LoVo (cell line): Measurements from ENCODE around the gene DDB1.

Source experiments
- DNase-seq: peaks from one replicate; pipeline ENCODE4 v3.0.0-alpha.2; 2016; ENCODE audit warnings: low spot score

The DDB1 gene

DNA sequence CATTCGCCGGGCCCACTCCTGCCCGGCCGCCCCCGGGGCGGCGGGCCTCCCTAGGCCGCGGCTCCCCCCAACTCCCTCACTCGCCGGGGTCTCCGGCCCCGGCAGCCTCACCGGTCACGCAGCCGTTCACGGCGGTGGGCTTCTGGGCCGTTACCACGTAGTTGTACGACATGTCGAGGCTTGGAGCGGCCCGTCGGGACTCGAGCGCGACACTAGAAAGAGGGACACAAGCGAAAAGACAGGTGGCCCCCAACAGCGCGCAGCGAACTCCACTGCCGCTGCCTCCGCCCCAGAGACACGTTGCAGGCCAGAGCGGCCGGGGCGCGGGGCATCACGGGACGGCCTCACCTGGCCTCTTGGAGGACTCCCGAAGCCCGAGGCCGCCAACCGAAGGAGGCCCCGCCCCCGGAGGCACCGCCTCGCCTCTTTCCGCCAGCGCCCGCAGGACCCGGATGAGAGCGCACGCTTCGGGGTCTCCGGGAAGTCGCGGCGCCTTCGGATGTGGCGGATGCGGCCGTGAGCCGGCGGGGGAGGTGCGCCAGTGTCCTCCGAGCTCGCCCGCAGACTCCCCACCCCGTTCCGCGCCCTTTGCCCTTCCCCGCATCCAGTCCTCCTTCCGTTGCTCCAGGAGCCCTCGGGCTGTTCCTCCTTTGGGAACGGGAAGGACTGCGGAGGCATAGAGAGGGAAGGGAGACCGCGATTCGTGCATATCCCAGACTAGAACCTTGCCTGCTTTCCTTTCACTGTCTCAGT is at the start of gene DDB1, which contains the start of gene TKFC:
Gene DDB1 (minus strand): TSS at position 309 of the 753 bp plus-strand sequence. CDS start 137 bp downstream, at position 172.
Gene TKFC (plus strand): TSS at position 432 of the 753 bp plus-strand sequence. CDS start 1,501 bp downstream, outside the sequence.
- DNase-seq: peak; percentile 94

DNA sequence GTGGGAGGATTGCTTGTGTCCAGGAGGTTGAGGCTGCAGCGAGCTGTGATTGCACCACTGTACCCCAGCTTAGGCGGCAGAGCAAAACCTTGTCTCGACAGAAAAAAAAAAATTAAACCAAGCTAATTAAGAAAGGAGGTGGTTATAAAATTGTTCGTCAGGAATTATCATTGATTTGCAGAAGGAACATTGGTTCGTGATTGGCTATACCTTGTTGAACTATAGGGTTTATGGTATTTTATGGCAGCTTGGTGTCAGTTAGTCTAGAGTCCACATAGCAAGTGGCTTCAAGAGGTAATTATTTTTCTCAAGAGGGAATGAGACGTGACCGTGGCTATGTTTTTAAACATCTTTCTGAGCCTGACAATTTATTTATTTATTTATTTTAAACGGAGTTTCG is 48.0 kb upstream of the DDB1 start:
- DNase-seq: no peak

DNA sequence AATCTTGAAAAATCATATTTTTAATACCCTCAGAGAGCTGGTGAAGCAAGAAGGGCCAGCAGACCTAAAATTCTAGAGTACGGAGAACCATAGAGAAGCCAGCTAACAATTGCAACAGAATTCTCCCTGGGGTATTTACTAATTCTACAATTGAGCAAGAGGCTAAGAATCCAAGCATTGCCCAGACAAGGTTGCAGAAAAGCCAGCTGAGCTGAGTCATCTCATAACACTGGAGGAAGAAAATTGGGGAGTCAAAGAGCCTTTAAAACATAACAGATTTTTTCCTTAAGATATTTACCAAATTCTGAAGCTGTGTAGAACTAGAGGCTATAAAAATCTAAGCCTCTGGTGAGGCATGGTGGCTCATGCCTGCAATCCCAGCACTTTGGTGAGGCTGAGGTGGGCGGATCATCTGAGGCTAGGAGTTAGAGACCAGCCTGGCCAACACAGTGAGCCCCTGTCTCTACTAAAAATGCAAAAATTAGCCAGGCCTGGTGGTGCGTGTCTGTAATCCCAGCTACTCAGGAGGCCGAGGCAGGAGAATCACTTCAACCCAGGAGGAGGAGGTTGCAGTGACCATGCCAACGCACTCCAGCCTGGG is 45.9 kb upstream of the DDB1 start:
- DNase-seq: no peak

DNA sequence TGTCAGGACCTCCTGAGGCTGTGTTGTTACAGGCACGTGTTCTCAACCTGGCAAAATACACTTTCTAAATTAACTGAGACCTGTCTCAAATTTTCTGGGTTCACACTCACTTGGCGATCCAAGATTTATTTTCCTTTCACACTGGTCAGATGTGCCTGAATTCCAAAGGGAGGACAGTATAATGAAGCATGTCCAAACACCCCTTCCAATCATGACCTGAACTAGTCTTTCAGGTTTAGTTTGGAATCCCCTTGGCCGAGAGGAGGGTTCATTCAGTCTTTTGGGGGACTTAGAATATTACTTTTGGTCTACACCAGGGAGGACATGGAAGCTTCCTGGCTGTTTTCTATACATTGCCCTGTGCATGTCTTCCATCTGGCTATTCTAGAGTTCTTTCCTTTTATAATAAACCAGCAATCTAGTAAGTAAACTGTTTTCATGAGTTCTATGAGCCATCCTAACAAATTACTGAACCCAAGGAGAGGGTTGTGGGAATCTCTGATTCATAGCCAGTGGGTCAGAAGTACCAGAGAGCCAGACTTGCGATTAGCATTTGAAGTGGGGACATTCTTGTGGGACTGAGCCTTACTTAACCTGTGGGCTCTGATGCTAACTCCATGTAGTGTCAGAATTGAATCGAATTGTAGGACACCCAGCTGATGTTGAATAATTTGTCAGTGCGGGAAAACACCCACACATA is 44.7 kb upstream of the DDB1 start:
- DNase-seq: no peak

DNA sequence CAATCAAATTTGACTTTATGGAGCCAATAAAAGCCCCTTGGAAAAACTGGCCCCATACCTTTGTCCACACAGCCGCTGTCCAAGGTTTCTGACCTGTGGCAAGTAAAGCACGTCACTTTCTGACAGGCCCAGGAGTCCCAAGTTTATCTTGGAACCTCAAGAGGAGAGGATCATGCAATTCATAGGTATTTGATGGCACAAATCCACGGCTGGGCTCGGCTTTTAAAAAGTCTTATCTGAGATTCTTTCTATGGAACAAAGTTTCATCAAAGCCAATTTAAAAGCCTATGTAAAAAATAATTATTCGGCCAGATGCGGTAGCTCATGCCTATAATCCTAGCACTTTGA is 42.8 kb upstream of the DDB1 start:
- DNase-seq: no peak

DNA sequence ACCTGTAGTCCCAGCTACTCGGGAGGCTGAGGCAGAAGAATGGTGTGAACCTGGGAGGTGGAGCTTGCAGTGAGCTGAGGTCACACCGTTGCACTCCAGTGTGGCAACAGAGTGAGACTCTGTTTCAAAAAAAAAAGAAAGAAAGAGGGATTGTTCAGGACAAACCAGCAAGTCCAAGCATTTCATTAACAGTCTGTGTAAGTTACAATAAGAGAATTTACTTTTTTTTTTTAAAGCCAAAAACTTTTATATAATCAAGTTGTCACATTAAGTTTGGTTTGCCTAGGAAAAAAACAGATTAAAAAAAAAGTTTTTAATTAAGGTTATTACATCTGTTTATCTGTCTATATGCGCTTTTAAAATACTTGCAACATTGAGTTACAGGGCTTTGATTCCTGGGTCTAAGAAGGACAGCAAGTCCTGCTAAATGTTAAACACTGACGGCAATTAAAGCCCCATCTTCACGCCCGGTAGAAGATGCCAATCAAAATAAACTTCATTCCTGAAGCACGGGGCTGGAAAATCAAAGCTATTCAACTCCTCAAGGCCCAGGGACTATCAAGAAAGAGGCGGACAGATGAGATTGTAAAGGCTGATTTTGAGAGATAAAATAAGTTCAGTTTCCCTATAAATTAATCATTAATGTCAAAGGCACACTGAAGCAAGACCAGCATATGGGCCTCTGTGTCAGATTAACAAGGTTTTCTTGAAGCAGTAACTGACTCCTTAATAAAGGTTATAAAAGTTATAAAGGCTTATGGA is 39.9 kb upstream of the DDB1 start:
- no peak for DNase-seq

DNA sequence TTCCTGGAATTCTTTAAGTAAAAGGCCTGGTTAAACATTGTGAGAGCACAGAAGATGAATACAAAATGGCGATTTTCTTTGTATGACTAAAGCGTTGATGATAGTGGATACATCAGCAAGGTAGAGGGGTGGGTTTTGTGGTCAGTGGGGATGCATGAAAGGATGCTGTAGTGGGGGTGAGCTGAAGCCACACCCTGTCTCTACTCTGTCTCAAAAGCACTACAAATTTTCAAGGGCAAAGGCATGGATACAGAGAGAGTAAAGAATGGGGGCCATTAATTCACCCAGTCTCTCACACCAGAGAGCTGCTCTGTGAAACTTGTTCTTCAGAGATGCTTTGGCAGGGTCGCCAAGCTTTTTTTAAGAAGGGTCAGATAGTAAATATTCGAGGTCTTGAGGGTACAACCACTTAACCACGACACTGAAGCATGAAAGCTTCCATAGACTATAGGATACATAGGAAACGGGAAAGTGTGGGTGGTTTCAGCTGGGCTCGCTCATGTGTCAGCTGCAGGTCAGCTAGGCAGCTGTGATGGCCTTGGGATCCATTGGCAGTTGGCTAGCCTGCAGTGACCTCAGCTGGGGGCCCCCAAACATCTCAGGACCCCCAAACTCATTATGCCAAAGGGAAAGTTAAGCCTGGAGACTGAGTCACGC is 37.6 kb upstream of the DDB1 start:
- DNase-seq: no peak

DNA sequence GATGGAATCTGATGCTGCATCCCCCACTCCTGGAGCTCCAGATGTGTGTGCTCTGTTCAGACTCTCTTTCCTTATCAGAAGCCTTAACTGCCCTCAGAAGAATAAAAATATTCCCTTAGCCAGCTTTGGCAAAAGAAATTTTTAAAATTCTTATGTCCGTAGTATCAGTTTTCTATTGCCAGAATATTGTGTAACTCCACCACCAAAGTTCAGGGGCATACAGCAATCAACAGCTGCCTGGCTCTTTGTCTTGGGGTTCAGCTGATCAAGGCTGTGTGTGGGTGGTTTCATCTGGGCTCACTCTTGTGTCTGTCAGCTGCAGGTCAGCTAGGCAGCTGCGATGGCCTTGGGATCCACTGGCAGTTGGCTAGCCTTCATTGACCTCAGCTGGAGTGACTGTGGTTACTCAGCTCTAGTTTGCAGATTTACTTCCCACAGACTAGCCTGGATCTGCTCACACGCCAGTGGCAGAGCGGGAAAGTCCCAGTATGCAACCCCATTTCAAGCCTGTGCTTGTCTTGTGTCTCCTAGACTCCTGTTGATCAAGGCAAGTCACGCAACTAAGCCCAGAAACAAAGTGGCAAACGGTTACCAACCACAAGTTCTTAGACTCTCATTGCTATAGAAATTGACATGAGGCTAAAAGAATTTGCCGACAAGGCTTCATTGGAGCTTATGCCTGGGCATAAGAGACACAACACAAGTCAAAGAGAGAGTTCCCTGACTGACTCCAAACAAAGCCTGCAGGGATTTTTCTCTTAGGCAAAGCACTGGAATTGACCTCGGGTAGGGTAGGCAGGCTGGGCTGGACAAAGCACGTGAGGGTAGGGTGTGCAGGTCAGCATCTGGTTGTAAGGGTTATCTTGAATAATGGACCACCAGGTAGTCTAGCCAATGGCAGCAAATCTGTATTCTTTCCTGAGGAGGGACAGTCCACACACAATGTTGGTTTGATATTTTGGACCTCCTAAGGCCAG is 36.8 kb upstream of the DDB1 start:
- no peak for DNase-seq

DNA sequence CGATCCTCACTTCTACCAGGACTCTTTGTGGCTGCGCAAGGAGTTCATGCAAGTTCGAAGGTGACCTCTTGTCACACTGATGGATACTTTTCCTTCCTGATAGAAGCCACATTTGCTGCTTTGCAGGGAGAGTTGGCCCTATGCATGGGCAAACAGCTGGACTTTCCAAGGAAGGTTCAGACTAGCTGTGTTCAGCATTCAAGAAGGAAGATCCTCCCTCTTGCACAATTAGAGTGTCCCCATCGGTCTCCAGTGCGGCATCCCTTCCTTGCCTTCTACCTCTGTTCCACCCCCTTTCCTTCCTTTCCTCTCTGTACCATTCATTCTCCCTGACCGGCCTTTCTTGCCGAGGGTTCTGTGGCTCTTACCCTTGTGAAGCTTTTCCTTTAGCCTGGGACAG is 35.7 kb upstream of the DDB1 start:
- DNase-seq: no peak

DNA sequence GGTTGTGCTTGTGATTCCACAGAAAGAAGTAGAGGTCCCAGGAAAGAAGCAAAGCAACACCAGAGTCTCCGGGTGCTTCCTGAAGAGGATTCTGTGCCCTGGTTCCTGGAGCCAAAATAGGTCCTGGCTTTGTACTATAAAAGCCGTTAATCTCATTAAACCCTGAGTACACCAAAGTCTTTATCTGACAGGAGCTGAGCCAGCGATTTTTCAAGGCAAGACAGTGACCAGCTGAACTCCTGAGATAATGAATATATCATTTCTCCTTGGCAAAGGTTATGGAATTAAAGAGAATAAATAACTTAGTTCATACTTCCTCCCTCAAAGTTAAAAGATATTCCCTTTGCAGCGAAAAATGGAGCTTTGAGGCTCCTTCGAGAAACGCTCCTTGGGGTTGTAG is 34.5 kb upstream of the DDB1 start:
- DNase-seq: no peak

DNA sequence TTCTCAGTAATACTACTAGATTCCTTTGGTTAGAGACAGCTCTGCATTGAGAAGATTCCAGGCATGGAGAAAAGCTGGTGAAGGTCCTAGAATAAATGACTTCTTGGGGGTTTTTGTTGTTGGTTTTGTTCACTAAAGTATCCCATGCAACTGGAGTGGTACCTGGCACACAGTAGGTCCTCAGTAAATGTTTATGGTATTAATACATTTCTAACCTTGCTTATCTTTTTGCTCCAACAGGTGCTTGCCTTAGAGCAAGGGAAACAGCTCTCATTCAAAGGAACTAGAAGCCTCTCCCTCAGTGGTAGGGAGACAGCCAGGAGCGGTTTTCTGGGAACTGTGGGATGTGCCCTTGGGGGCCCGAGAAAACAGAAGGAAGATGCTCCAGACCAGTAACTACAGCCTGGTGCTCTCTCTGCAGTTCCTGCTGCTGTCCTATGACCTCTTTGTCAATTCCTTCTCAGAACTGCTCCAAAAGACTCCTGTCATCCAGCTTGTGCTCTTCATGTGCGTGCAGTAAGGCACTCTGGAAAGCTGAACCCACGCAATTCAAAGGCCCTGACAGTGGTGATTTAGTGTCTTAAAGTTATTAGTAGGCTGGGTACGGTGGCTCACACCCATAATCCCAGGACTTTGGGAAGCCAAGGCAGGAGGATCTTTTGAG is 31.2 kb upstream of the DDB1 start:
- DNase-seq: no peak

DNA sequence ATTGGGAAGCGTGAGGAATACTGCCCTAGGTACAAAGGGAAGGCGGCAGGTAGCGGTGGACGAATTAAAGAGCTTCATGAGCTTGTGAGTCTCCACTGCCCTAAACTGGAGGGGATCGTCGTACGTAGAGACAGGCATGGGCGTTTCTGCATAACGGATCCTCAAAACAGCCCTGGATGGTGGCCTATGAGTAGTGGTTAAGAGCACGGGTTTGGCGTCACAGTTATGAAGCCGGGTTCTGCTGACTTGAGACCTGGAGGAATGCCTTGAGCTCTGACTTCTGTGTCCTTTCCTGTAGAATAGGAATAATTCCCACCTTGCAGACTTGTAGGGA is 29.6 kb upstream of the DDB1 start:
- peak; percentile 23 for DNase-seq

DNA sequence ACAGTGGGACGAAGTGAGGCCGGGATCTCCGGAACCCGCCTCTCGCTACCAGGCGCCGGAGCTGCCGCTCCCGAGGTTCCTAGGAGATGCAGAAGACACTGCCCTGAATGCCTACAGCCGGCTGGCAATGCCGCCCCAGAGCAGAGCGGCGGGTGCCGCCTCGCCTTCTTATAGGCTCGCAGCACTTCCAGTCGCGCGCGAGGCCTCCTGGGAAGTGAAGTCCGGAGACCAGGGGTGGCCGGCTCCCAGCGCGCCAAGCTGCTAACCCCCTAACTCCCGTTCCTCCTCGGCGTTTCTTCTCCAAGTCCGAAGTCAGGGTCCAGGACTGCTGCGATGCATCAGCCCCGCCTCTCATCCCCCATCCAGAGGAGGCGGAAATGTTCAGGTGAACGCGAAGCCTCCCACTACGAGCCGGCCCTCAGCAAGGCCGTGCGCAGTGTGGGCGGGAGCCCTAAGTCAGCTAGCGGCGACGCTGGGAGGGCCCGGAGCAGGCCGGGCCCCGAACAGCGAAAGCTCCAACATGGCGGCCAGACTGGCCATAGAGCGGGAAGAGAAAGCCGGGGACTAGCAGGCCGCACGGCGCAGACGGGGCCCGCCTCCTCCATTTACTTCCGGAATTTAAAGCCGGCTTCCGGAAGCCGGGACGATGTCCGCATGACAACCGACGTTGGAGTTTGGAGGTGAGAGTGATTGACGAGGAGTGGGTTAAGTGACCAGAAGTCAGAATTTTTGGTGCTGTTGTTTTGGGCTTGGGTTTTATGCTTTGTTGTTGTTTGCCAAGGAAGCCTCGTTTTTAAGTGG is 29.0 kb upstream of the DDB1 start, which contains the start of the genes CYB561A3 and TMEM138:
Gene CYB561A3 (minus strand): TSS at position 142 of the 801 bp plus-strand sequence. CDS start 5,169 bp downstream, outside the sequence.
Gene TMEM138 (plus strand): TSS at position 634 of the 801 bp plus-strand sequence. CDS start 2,017 bp downstream, outside the sequence.
- DNase-seq: peak; percentile 94

DNA sequence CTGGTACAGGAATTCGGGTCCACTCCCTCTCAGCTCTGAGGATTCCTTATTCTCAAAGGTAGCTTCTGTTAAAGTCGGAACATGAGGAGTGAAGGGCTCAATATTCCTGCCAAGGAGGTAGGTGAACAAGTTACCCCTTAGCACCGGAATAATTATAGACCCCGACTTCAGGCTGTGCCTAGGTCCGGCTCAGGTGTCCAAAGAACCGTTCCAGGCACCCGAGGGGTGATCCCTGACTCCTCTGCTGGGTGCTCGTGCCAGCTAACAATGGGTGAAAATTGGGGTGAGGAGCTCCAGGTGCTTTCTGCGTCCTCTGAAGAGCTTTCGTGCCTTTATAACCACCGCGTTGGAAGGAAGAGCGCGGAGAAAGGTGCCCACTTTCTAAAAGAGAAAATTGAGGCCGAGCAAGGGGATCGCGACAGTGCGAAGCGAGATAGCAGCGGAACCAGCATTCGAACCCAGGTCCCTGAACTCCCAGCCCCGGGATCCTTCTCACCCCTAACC is 28.4 kb upstream of the DDB1 start:
- DNase-seq: no peak

DNA sequence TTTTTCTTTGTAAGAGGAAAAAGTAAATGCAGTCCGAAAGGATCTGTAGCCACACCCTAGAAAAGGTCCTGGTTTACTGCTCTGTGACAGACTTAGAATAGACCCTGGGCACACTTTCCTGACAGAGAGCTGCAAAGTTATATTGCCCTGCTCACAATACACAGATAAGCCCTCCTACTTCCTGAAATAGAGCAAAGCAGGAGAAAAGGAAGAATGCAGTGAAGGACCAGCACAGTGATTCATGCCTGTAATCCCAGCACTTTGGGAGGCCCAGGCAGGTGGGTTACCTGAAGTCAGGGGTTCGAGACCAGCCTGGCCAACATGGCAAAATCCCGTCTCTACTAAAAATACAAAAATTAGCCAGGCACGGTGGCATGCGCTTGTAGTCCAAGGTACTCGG is 26.6 kb upstream of the DDB1 start:
- no peak for DNase-seq

DNA sequence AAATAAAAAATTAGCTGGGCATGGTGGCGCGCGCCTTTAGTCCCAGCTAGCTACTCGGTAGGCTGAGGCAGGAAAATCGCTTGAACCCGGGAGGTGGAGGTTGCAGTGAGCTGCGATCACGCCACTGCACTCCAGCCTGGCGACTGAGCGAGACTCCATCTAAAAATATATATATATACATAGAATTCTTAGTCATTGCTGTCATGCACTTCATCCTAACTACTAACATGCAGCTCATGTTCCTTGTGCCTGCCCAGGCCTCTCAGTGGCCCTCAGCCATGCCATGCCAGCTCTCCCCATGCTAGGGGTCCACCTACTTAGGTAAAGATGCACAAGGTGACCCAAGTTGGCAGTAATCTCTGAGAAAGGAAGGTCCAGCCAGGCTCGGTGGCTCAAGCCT is 25.7 kb upstream of the DDB1 start:
- DNase-seq: no peak

DNA sequence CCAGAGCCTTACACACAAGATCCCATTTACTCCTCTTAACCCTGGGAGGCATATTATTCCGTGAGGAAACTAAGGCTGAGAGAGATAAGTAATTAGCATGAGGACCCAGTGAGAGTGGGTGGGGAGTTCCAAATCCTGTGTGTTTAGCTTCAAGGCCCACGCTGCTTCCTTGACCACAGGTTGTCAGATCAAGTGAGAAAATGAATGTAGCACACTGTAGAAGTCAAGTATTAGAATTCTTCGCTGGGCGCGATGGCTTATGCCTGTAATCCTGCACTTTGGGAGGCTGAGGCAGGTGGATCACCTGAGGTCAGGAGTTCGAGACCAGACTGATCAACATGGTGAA is 25.0 kb upstream of the DDB1 start:
- DNase-seq: no peak

DNA sequence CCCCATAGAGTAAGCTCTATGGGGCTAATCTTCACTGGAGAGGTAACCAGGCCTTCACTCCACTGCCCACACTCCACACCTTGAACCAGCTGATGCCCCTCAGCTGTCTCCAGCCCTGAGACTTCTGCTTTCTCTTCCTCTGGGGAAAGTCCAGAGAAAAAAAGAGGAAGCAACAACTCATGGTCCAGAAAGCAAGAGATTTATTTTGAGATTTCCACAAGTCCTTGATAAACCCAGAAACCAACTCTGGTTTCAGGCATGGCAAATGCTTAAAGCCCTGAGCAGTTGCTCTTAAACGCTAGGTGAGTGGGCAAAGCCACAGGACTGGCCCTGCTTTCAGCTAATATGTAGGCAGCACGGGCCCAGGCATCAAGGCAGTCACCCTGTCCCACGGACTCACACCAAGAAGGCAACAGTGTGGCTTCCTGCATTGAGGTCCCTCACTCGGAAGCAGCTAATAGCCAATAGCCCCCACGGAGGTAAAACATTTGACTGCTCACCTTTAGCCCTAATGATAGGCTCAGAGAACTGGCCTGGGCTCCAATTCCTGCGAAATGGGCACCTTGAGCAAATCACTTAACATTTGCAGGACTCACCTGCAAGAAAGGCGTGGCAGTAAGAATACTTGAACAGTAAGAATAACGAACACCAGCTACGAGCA is 24.5 kb upstream of the DDB1 start:
- no peak for DNase-seq

DNA sequence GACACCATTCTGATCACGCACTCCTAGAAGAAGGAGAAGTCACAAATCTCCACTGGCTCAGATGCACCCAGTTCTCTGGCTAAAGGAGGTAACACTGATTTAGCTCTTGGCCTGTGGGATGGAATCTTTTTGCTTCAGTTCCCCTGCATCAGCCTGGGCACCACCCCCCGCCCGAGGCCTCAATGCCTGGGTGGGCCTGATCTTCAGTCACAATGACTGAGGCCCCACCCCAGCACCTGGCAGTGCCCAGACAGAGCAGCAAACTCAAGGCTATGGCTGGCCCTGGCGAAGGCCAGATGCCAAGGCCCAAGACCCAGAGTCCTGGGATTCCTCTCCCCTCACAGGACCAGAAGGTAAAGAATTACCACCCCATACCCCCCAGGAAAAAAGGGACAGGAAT is 23.8 kb upstream of the DDB1 start:
- no peak for DNase-seq
